Muscle of leg (tissue), 11 donors: ENCODE results near the gene VIT. TPM values are rescaled to one million over a fixed set of nuclear protein-coding genes. Genes with fewer than 3 reads are reported as not detected.

ENCODE experiments used
- DNase-seq: peaks from one replicate; pipeline ENCODE4 v3.0.0; 2013
- H3K27ac ChIP-seq: one replicate; pipeline ENCODE4 v1.5.1; 2013; ENCODE audit warnings: mild to moderate bottlenecking, low read length, control low read depth
- H3K27me3 ChIP-seq: one replicate; pipeline ENCODE4 v1.6.1; 2013; ENCODE audit warnings: low read length; ENCODE audit not compliant: control insufficient read depth, insufficient read depth
- H3K36me3 ChIP-seq: one replicate; pipeline ENCODE4 v1.6.1; 2013; ENCODE audit warnings: low read length; ENCODE audit not compliant: control insufficient read depth, insufficient read depth
- H3K4me1 ChIP-seq: one replicate; pipeline ENCODE4 v1.6.1; 2013; ENCODE audit warnings: low read length; ENCODE audit not compliant: control insufficient read depth, insufficient read depth
- H3K4me3 ChIP-seq: one replicate; pipeline ENCODE4 v1.5.1; 2013; ENCODE audit warnings: low read length, control low read depth
- H3K9me3 ChIP-seq: replicated peaks from 2 replicates; pipeline ENCODE4 v1.6.1; 2013; ENCODE audit warnings: low read depth, low read length; ENCODE audit not compliant: control insufficient read depth
- WGBS: methylation state at CpG from one replicate; pipeline ENCODE4 v1.1.5; 2013; ENCODE audit warnings: missing lambda C conversion rate; ENCODE audit not compliant: insufficient coverage; 5-methylcytosine and 5-hydroxymethylcytosine counted together
- polyA plus RNA-seq, 8 donors: library from polyadenylated mRNA; unstranded; fragments of 120-200 nt; gene quantifications; one replicate each; pipeline versions ENCODE4 v1.2.1 to v1.2.3, GENCODE V29; 2013; ENCODE audit warnings: inconsistent platforms in 1 of 8, low replicate concordance in 1 of 8; ENCODE audit not compliant: insufficient read length in 8 of 8, insufficient read depth in 1 of 8
- total RNA-seq: library from RNA; stranded (reverse); fragments of 120-200 nt; gene quantifications from one replicate; pipeline ENCODE4 v1.2.4, GENCODE V29; 2013

VIT gene
- total and polyA plus RNA-seq, 9 donors = 1.7 to 9.6 (median 4.9) TPM

- Histone ChIP-seq H3K4me1 (peaks cover 32% of the 10 kb centered on the region), H3K27ac (peak overlapping the region; percentile 30), H3K9me3 (peaks cover 8% of the 10 kb centered on the region), H3K36me3 (no peaks in the 10 kb centered on the region), H3K27me3 (no peaks in the 10 kb centered on the region), H3K4me3 (no peak overlapping the region)
- WGBS = 23% methylated on average over 4 of the region's 5 CpGs
- DNase-seq = peak; percentile 58
Measured at GRCh38 chr2:36706021-36706876, 9.7 kb downstream of the VIT start.

- peak; percentile 46 for DNase-seq
- Histone ChIP-seq H3K27ac (peak overlapping the region; percentile 57), H3K27me3 (no peaks in the 10 kb centered on the region), H3K9me3 (peaks cover 9% of the 10 kb centered on the region), H3K4me3 (no peak overlapping the region), H3K4me1 (peaks cover 32% of the 10 kb centered on the region), H3K36me3 (no peaks in the 10 kb centered on the region)
- WGBS = 67% methylated on average over 3 of the region's 5 CpGs
Measured at GRCh38 chr2:36707050-36707449, 10.5 kb downstream of the VIT start.

- no peaks in the 10 kb centered on the region for H3K27me3 ChIP-seq
- no peak overlapping the region for H3K4me3 ChIP-seq
- WGBS = 13% methylated on average over 2 of the region's 8 CpGs
- H3K36me3 ChIP-seq = no peaks in the 10 kb centered on the region
- peaks cover 9% of the 10 kb centered on the region for H3K9me3 ChIP-seq
- peak; percentile 96 for DNase-seq
- peaks cover 32% of the 10 kb centered on the region for H3K4me1 ChIP-seq
- peak overlapping the region; percentile 10 for H3K27ac ChIP-seq
Measured at GRCh38 chr2:36708041-36708741, 11.7 kb downstream of the VIT start.

- H3K36me3 ChIP-seq = no peaks in the 10 kb centered on the region
- 56% methylated on average over 1 of the region's 2 CpGs for WGBS
- no peak overlapping the region for H3K4me3 ChIP-seq
- peaks cover 23% of the 10 kb centered on the region for H3K4me1 ChIP-seq
- DNase-seq = no peak
- peaks cover 9% of the 10 kb centered on the region for H3K9me3 ChIP-seq
- no peaks in the 10 kb centered on the region for H3K27me3 ChIP-seq
- H3K27ac ChIP-seq = no peak overlapping the region
Measured at GRCh38 chr2:36710858-36711515, 14.5 kb downstream of the VIT start.

- peaks cover 9% of the 10 kb centered on the region for H3K9me3 ChIP-seq
- H3K27me3 ChIP-seq = no peaks in the 10 kb centered on the region
- H3K4me1 ChIP-seq = peaks cover 20% of the 10 kb centered on the region
- no peak overlapping the region for H3K4me3 ChIP-seq
- no peaks in the 10 kb centered on the region for H3K36me3 ChIP-seq
- 54% methylated on average over 3 of the region's 5 CpGs for WGBS
- no peak for DNase-seq
- no peak overlapping the region for H3K27ac ChIP-seq
Measured at GRCh38 chr2:36711741-36712314, 15.3 kb downstream of the VIT start.

GRCh38 chr2:36713310-36713709 lies 16.8 kb downstream of the VIT start:
- 80% methylated on average over 8 of the region's 8 CpGs for WGBS
- DNase-seq = no peak
- Histone ChIP-seq H3K4me1 (peaks cover 6% of the 10 kb centered on the region), H3K9me3 (peaks cover 9% of the 10 kb centered on the region), H3K36me3 (no peaks in the 10 kb centered on the region), H3K4me3 (no peak overlapping the region), H3K27me3 (no peaks in the 10 kb centered on the region), H3K27ac (no peak overlapping the region)

- Histone ChIP-seq H3K27ac (no peak overlapping the region), H3K36me3 (no peaks in the 10 kb centered on the region), H3K27me3 (no peaks in the 10 kb centered on the region), H3K4me1 (peaks cover 2% of the 10 kb centered on the region), H3K4me3 (no peak overlapping the region), H3K9me3 (peaks cover 5% of the 10 kb centered on the region)
- DNase-seq = peak; percentile 78
- WGBS = no CpG with 5 or more reads among the region's 3 CpGs
Measured at GRCh38 chr2:36716111-36716510, 19.6 kb downstream of the VIT start.

- DNase-seq = no peak
Measured at GRCh38 chr2:36717603-36718266, 21.2 kb downstream of the VIT start.

GRCh38 chr2:36727550-36727949 lies 31.0 kb downstream of the VIT start:
- no peak overlapping the region for H3K4me3 ChIP-seq
- H3K9me3 ChIP-seq = peaks cover 4% of the 10 kb centered on the region
- no peak overlapping the region for H3K27ac ChIP-seq
- H3K4me1 ChIP-seq = no peaks in the 10 kb centered on the region
- no peak for DNase-seq
- no peaks in the 10 kb centered on the region for H3K36me3 ChIP-seq
- WGBS = no CpG with 5 or more reads among the region's 3 CpGs
- no peaks in the 10 kb centered on the region for H3K27me3 ChIP-seq

More at GRCh38 chr2:36717603-36718266, 21.2 kb downstream of the VIT start:
- H3K4me1 ChIP-seq = peaks cover 2% of the 10 kb centered on the region
- no peaks in the 10 kb centered on the region for H3K36me3 ChIP-seq
- no peak overlapping the region for H3K27ac ChIP-seq
- H3K9me3 ChIP-seq = peaks cover 3% of the 10 kb centered on the region
- H3K4me3 ChIP-seq = no peak overlapping the region
- H3K27me3 ChIP-seq = no peaks in the 10 kb centered on the region
- WGBS = no CpG with 5 or more reads among the region's 3 CpGs
